Endothelial cell of umbilical vein (primary cell): ENCODE measurements around the gene TMPRSS9. TPM values are rescaled to one million over a fixed set of nuclear protein-coding genes. Genes with fewer than 3 reads are reported as not detected.

Source experiments
- BruUV-seq: library from RNA; stranded (reverse); fragments of 400-500 nt; replicated peaks from 2 replicates; lab custom pipeline; 2021; lab: Mats Ljungman, UMichigan
- CTCF ChIA-PET: fragments of 300-600, 350-600 bp; sonication (Branson Sonifier 250); formaldehyde crosslinking; loops from one replicate; lab custom pipeline; 2021; ENCODE audit warnings: antibody characterized with exemption, inconsistent platforms; lab: Charles Lee
- POLR2A ChIA-PET: fragments of 300-600, 350-600 bp; sonication (Branson Sonifier 250); formaldehyde crosslinking; loops from one replicate; lab custom pipeline; 2021; ENCODE audit warnings: antibody characterized with exemption, inconsistent platforms; lab: Charles Lee
- DNase-seq: peaks from one replicate; pipeline ENCODE4 v3.0.0-alpha.2; 2011; ENCODE audit warnings: low read depth, low spot score
- FAIRE-seq: peaks from 2 replicates; lab custom pipeline; 2011; peaks lifted over from hg19 to GRCh38; lab: Jason Lieb, UNC
- H2AFZ ChIP-seq: 2 replicates; pipeline ENCODE4 v1.6.0; 2012; ENCODE audit warnings: low read depth, low read length, control low read depth, inconsistent platforms
- H3K27ac ChIP-seq: 2 replicates; pipeline ENCODE4 v1.5.1; 2011; ENCODE audit warnings: low read depth, mild to moderate bottlenecking, control low read depth, low read length, moderate library complexity; ENCODE audit not compliant: insufficient read depth
- H3K27me3 ChIP-seq, 2 experiments: 2 replicates each; pipeline versions ENCODE4 v1.6.0 to v1.6.1; 2011; ENCODE audit warnings: low read length in 2 of 2, mixed read lengths in 1 of 2; ENCODE audit not compliant: control insufficient read depth in 2 of 2, insufficient read depth in 2 of 2
- H3K36me3 ChIP-seq, 2 experiments: 2 replicates in 1 of 2; 3 replicates in 1 of 2; pipeline ENCODE4 v1.5.1; 2011; ENCODE audit warnings: low read length in 2 of 2, mild to moderate bottlenecking in 1 of 2, moderate library complexity in 1 of 2; ENCODE audit not compliant: control insufficient read depth in 2 of 2, insufficient read depth in 2 of 2; ENCODE audit errors: extremely low read depth in 1 of 2
- H3K4me1 ChIP-seq: 3 replicates; pipeline ENCODE4 v1.5.1; 2011; ENCODE audit warnings: mild to moderate bottlenecking, low read length; ENCODE audit not compliant: control insufficient read depth, insufficient read depth; ENCODE audit errors: extremely low read depth
- H3K4me2 ChIP-seq: 2 replicates; pipeline ENCODE4 v1.6.1; 2011; ENCODE audit warnings: low read length, control low read depth, mixed read lengths; ENCODE audit not compliant: insufficient read depth
- H3K4me3 ChIP-seq, 3 experiments: fragments of 200-600 bp in 1 of 3; sonication (generic), shearing (Covaris generic) in 1 of 3; replicated peaks in 1 of 3; 2 replicates each; pipeline ENCODE4 v1.5.1; 2011 to 2016; ENCODE audit warnings: control low read depth in 3 of 3, low read length in 3 of 3, mild to moderate bottlenecking in 2 of 3, inconsistent platforms in 1 of 3, low read depth in 1 of 3, moderate library complexity in 1 of 3; ENCODE audit not compliant: insufficient read depth in 1 of 3
- H3K79me2 ChIP-seq: 2 replicates; pipeline ENCODE4 v1.6.0; 2012; ENCODE audit warnings: low read length, inconsistent platforms; ENCODE audit not compliant: control insufficient read depth, insufficient read depth
- H3K9ac ChIP-seq: replicated peaks from 2 replicates; pipeline ENCODE3; 2011; ENCODE audit warnings: low read length, control low read depth; ENCODE audit not compliant: insufficient read depth; ENCODE audit errors: extremely low read depth
- H3K9me1 ChIP-seq: replicated peaks from 3 replicates; pipeline ENCODE4 v1.6.0; 2011; ENCODE audit warnings: mild to moderate bottlenecking, low read length; ENCODE audit not compliant: control insufficient read depth, insufficient read depth; ENCODE audit errors: extremely low read depth
- H3K9me3 ChIP-seq: replicated peaks from 2 replicates; pipeline ENCODE4 v1.5.1; 2012; ENCODE audit warnings: low read length, inconsistent platforms; ENCODE audit not compliant: control insufficient read depth, insufficient read depth
- H4K20me1 ChIP-seq: replicated peaks from 2 replicates; pipeline ENCODE3; 2011; ENCODE audit warnings: mild to moderate bottlenecking, low read length; ENCODE audit not compliant: control insufficient read depth, insufficient read depth; ENCODE audit errors: extremely low read depth
- EZH2 ChIP-seq: IDR thresholded peaks from 2 replicates; pipeline ENCODE4 v1.6.1; 2012; ENCODE audit warnings: borderline replicate concordance, low read depth, mild to moderate bottlenecking, moderate library complexity, low read length, inconsistent platforms; ENCODE audit not compliant: severe bottlenecking
- FOS ChIP-seq: IDR thresholded peaks from 2 replicates; pipeline ENCODE4 v1.6.1; 2011; ENCODE audit warnings: mild to moderate bottlenecking, low read length, moderate library complexity, borderline replicate concordance; ENCODE audit not compliant: insufficient read depth
- GATA2 ChIP-seq: IDR thresholded peaks from 2 replicates; pipeline ENCODE4 v1.7.0; 2011; ENCODE audit warnings: low read depth, mild to moderate bottlenecking, moderate library complexity, mixed read lengths, low read length; ENCODE audit not compliant: insufficient read length, insufficient read depth
- JUN ChIP-seq: IDR thresholded peaks from 2 replicates; pipeline ENCODE4 v1.6.1; 2011; ENCODE audit warnings: borderline replicate concordance, low read depth; ENCODE audit not compliant: insufficient read length, insufficient read depth
- MAX ChIP-seq: IDR thresholded peaks from 2 replicates; pipeline ENCODE4 v1.6.1; 2011; ENCODE audit not compliant: insufficient read depth, insufficient read length
- MYC ChIP-seq: IDR thresholded peaks from one replicate; pipeline ENCODE4 v1.6.1; 2011; ENCODE audit warnings: mild to moderate bottlenecking, low read depth, low read length
- POLR2A ChIP-seq: IDR thresholded peaks from 2 replicates; pipeline ENCODE4 v1.6.1; 2012; ENCODE audit warnings: low read depth, mild to moderate bottlenecking, control low read depth, low read length
- POLR2AphosphoS5 ChIP-seq: IDR thresholded peaks from 2 replicates; pipeline ENCODE4 v1.6.1; 2012; ENCODE audit warnings: low read depth, mild to moderate bottlenecking, control low read depth, low read length, moderate library complexity; ENCODE audit not compliant: insufficient read depth
- dilution Hi-C: fragments of 300-500 bp; cut with MboI; formaldehyde crosslinking; loops from one replicate; pipeline ENCODE4 v1.15.0; 2019; ENCODE audit warnings: low sequenced_read_pairs; ENCODE audit not compliant: extremely low pct_ligation_motif_present
- intact Hi-C: fragments of 100-400 bp; cut with micrococcal nuclease; formaldehyde crosslinking; loops from one replicate; pipeline ENCODE4 v1.10.0; 2022
- polyA plus RNA-seq, 4 experiments: library from polyadenylated mRNA; depleted of rRNA in 3 of 4; stranded (reverse) in 3 of 4; unstranded in 1 of 4; fragments of >200 nt; gene quantifications; 2 replicates each; pipeline versions ENCODE4 v1.2.1 to v1.2.3, GENCODE V29; 2011 to 2012; ENCODE audit warnings: missing spikeins in 1 of 4
- total RNA-seq: library from RNA; stranded (reverse); gene quantifications from 2 replicates; pipeline ENCODE4 v1.2.3, GENCODE V29; 2021
- TF ChIP-seq, protein P1 (sequence below), 2 donors: IDR thresholded peaks; 1 replicate in 1 of 2; 2 replicates in 1 of 2; pipeline ENCODE4 v1.5.1; 2011; ENCODE audit warnings: low read length in 2 of 2, mild to moderate bottlenecking in 2 of 2, moderate library complexity in 2 of 2, control low read depth in 1 of 2, inconsistent platforms in 1 of 2, low read depth in 1 of 2; ENCODE audit not compliant: insufficient read depth in 1 of 2; ENCODE audit errors: extremely low read depth in 1 of 2

The TMPRSS9 gene
- total and polyA plus RNA-seq, 2 donors (not counting 3 experiments of a cell fraction or from before 2014, with no cell fraction given), result not detected

- peaks cover under 1% of the 10 kb centered on the region for H3K79me2 ChIP-seq
- no peaks in the 10 kb centered on the region for H3K4me1 ChIP-seq
- H3K27ac ChIP-seq, result no peak overlapping the region
- H3K36me3 ChIP-seq, result peaks cover 0 to 10% of the 10 kb centered on the region in 2 experiments
- H2AFZ ChIP-seq, result no peak overlapping the region
- H3K9me1 ChIP-seq, result no peaks in the 10 kb centered on the region
- dilution Hi-C loops, result no loop called here
- POLR2A ChIA-PET, result no interaction called here
- no peak for TF ChIP-seq EZH2
- no peak for TF ChIP-seq MAX
- TF ChIP-seq POLR2AphosphoS5, result no peak
- TF ChIP-seq, protein P1, sequence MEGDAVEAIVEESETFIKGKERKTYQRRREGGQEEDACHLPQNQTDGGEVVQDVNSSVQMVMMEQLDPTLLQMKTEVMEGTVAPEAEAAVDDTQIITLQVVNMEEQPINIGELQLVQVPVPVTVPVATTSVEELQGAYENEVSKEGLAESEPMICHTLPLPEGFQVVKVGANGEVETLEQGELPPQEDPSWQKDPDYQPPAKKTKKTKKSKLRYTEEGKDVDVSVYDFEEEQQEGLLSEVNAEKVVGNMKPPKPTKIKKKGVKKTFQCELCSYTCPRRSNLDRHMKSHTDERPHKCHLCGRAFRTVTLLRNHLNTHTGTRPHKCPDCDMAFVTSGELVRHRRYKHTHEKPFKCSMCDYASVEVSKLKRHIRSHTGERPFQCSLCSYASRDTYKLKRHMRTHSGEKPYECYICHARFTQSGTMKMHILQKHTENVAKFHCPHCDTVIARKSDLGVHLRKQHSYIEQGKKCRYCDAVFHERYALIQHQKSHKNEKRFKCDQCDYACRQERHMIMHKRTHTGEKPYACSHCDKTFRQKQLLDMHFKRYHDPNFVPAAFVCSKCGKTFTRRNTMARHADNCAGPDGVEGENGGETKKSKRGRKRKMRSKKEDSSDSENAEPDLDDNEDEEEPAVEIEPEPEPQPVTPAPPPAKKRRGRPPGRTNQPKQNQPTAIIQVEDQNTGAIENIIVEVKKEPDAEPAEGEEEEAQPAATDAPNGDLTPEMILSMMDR (IDR thresholded peaks at IDR 0.05; ENCODE audit: extremely low read depth in 1 of 2, insufficient read depth in 1 of 2, low read depth in 1 of 2, low read length in 2 of 2), result no peak
- no peak for TF ChIP-seq GATA2
- TF ChIP-seq JUN, result no peak
- no peak for TF ChIP-seq POLR2A
- TF ChIP-seq MYC, result no peak
- TF ChIP-seq FOS, result no peak
- no peak for DNase-seq
- no TSS peak for BruUV-seq
- peaks cover 0 to 5% of the 10 kb centered on the region in 2 experiments for H3K27me3 ChIP-seq
- H3K9me3 ChIP-seq, result peaks cover 2% of the 10 kb centered on the region
- intact Hi-C loops, result loop anchor here (10.0 kb wide), 1 partner anchor 385 kb away; no protein-coding TSS in a partner anchor
- H3K4me2 ChIP-seq, result no peak overlapping the region
- H4K20me1 ChIP-seq, result no peaks in the 10 kb centered on the region
- CTCF ChIA-PET, result no interaction called here
- no peak overlapping the region for H3K4me3 ChIP-seq
- no peak for FAIRE-seq
- no peak overlapping the region for H3K9ac ChIP-seq
Observed at GRCh38 chr19:2319551-2319950, 40.5 kb upstream of the TMPRSS9 start.
